Measurements from ENCODE around the gene DLGAP3.

DLGAP3 gene

GRCh38 chr1:34904236-34905097 lies 25.0 kb downstream of the DLGAP3 start:
- no peak for DNase-seq (ENCODE audit: low spot score)

- DNase-seq (ENCODE audit: low spot score): no peak
Observed at GRCh38 chr1:34901919-34902318, 27.5 kb downstream of the DLGAP3 start.

GRCh38 chr1:34900775-34901502 lies 28.5 kb downstream of the DLGAP3 start:
- DNase-seq (ENCODE audit: low spot score): no peak

GRCh38 chr1:34899906-34900305 lies 29.5 kb downstream of the DLGAP3 start:
- DNase-seq (ENCODE audit: low spot score): no peak

- DNase-seq (ENCODE audit: low spot score): no peak
Observed at GRCh38 chr1:34899471-34899870, 30.0 kb downstream of the DLGAP3 start.

GRCh38 chr1:34898330-34898761 lies 31.1 kb downstream of the DLGAP3 start:
- DNase-seq (ENCODE audit: low spot score): no peak

- no peak for DNase-seq (ENCODE audit: low spot score)
Observed at GRCh38 chr1:34896612-34897011, 32.8 kb downstream of the DLGAP3 start.

GRCh38 chr1:34889705-34890104 lies 39.7 kb downstream of the DLGAP3 start:
- no peak for DNase-seq (ENCODE audit: low spot score)

GRCh38 chr1:34887593-34887992 lies 41.9 kb downstream of the DLGAP3 start:
- DNase-seq (ENCODE audit: low spot score): no peak

GRCh38 chr1:34885405-34886247 lies 43.8 kb downstream of the DLGAP3 start:
- no peak for DNase-seq (ENCODE audit: low spot score)

- DNase-seq (ENCODE audit: low spot score): no peak
Observed at GRCh38 chr1:34884961-34885360, 44.5 kb downstream of the DLGAP3 start.

- DNase-seq (ENCODE audit: low spot score): no peak
Observed at GRCh38 chr1:34884536-34884935, 44.9 kb downstream of the DLGAP3 start.

- DNase-seq (ENCODE audit: low spot score): no peak
Observed at GRCh38 chr1:34879230-34879629, 50.2 kb downstream of the DLGAP3 start.

GRCh38 chr1:34876406-34876805 lies 53.0 kb downstream of the DLGAP3 start:
- DNase-seq (ENCODE audit: low spot score): no peak

GRCh38 chr1:34874296-34874952 lies 55.0 kb downstream of the DLGAP3 start:
- DNase-seq (ENCODE audit: low spot score): peak; percentile 74

GRCh38 chr1:34872133-34872503 lies 57.3 kb downstream of the DLGAP3 start:
- DNase-seq (ENCODE audit: low spot score): no peak

GRCh38 chr1:34871443-34872132 lies 57.9 kb downstream of the DLGAP3 start:
- no peak for DNase-seq (ENCODE audit: low spot score)

- no peak for DNase-seq (ENCODE audit: low spot score)
Observed at GRCh38 chr1:34870395-34870794, 59.1 kb downstream of the DLGAP3 start.

- no peak for DNase-seq (ENCODE audit: low spot score)
Observed at GRCh38 chr1:34869760-34870159, 59.7 kb downstream of the DLGAP3 start.

GRCh38 chr1:34868230-34869049 lies 61.0 kb downstream of the DLGAP3 start:
- no peak for DNase-seq (ENCODE audit: low spot score)
